Uterus (tissue), 2 donors: Measurements from ENCODE around the gene DNAJC18.

Experiments used
- CTCF ChIP-seq, 4 experiments: fragments of 200-600 bp in 2 of 4; fragments of 450-650 bp in 2 of 4; sonication (generic) in 2 of 4; IDR thresholded peaks; one replicate each; pipeline ENCODE4 v1.5.1; 2016 to 2019; ENCODE audit warnings: antibody characterized with exemption in 4 of 4, mild to moderate bottlenecking in 2 of 4, moderate library complexity in 1 of 4
- POLR2A ChIP-seq, 2 donors: fragments of 450-650 bp; IDR thresholded peaks; one replicate each; pipeline ENCODE4 v1.6.1; 2016; ENCODE audit warnings: antibody characterized with exemption in 2 of 2, mild to moderate bottlenecking in 1 of 2, moderate library complexity in 1 of 2

GRCh38 chr5:139438707-139439012, 665 bp downstream of the DNAJC18 start:
- no peak for TF ChIP-seq CTCF (IDR thresholded peaks at IDR 0.05)
- TF ChIP-seq POLR2A (IDR thresholded peaks at IDR 0.05) = no peak
